A549 (cell line): ENCODE measurements around the gene SLC17A2.

Source experiments
- CHD4 ChIP-seq: fragments of 200-600 bp; sonication (generic); IDR thresholded peaks from 2 replicates; pipeline ENCODE4 v1.6.1; 2016; ENCODE audit warnings: antibody characterized with exemption, mild to moderate bottlenecking, borderline replicate concordance
- FOSL2 ChIP-seq, 2 experiments: fragments of 450-650 bp in 1 of 2; fragments of >200 bp in 1 of 2; sonication (Bioruptor Twin) in 1 of 2; formaldehyde crosslinking; IDR thresholded peaks; 2 replicates each; pipeline versions ENCODE4 v1.5.0 to v1.6.1; 2016 to 2020; ENCODE audit warnings: mild to moderate bottlenecking in 1 of 2, moderate library complexity in 1 of 2
- HOXA7 ChIP-seq: fragments of 250-450 bp; sonication (Bioruptor Pico); IDR thresholded peaks from 2 replicates; pipeline ENCODE4 v1.5.0; 2020; ENCODE audit warnings: mild to moderate bottlenecking, moderate library complexity
- JUNB ChIP-seq: fragments of >200 bp; sonication (Bioruptor Twin); formaldehyde crosslinking; IDR thresholded peaks from 2 replicates; pipeline ENCODE4 v1.6.1; 2016
- KDM5A ChIP-seq: fragments of 200-600 bp; sonication (generic); IDR thresholded peaks from 2 replicates; pipeline ENCODE4 v1.6.1; 2016; ENCODE audit warnings: antibody characterized with exemption, mild to moderate bottlenecking
- PHF8 ChIP-seq: fragments of 200-600 bp; sonication (generic); IDR thresholded peaks from 2 replicates; pipeline ENCODE4 v1.6.1; 2016; ENCODE audit warnings: low read depth, mild to moderate bottlenecking, antibody characterized with exemption, moderate library complexity, borderline replicate concordance
- POLR2A ChIP-seq: IDR thresholded peaks from 2 replicates; pipeline ENCODE4 v1.6.1; 2012; ENCODE audit warnings: mild to moderate bottlenecking, low read length
- TP53 ChIP-seq: fragments of 250-450 bp; sonication (Bioruptor Pico); IDR thresholded peaks from 2 replicates; pipeline ENCODE4 v1.5.0; 2021; ENCODE audit warnings: mild to moderate bottlenecking, moderate library complexity
- TF ChIP-seq, protein P1 (sequence below): fragments of >200 bp; sonication (Bioruptor Twin); formaldehyde crosslinking; IDR thresholded peaks from 3 replicates; pipeline ENCODE4 v1.5.1; 2016
- TF ChIP-seq, protein P2 (sequence below): IDR thresholded peaks from 2 replicates; pipeline ENCODE4 v1.6.1; 2012

DNA sequence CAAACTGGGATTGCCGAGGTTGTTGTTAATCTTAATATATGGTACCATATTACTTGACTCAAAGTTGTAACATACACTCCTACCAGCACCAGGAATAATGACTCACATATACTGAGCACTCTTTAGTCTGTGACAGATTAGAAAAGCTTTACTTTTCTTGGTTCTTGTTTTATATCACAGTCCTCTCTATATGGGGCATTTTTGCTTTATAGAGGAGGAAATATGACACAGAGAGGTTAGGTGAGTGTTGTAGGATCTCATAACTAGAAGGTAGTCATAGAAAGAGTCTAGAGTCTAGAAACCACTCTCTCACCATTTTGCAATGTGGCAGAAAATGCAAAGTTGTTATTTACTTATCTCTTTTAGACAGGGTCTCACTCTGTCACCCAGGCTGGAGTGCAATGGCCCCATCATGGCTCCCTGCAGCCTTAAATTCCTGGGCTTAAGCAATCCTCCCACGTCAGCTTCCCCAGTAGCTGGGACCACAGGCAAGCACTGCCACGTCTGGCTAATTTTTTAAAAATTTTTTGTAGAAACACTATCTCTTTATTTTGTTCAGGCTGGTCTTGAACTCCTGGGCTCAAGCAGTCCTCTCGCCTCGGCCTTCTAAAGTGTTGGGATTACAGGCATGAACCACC lies 45.6 kb upstream of the SLC17A2 start:
- TF ChIP-seq, protein P1, sequence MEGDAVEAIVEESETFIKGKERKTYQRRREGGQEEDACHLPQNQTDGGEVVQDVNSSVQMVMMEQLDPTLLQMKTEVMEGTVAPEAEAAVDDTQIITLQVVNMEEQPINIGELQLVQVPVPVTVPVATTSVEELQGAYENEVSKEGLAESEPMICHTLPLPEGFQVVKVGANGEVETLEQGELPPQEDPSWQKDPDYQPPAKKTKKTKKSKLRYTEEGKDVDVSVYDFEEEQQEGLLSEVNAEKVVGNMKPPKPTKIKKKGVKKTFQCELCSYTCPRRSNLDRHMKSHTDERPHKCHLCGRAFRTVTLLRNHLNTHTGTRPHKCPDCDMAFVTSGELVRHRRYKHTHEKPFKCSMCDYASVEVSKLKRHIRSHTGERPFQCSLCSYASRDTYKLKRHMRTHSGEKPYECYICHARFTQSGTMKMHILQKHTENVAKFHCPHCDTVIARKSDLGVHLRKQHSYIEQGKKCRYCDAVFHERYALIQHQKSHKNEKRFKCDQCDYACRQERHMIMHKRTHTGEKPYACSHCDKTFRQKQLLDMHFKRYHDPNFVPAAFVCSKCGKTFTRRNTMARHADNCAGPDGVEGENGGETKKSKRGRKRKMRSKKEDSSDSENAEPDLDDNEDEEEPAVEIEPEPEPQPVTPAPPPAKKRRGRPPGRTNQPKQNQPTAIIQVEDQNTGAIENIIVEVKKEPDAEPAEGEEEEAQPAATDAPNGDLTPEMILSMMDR = no peak
- TF ChIP-seq PHF8 = no peak
- TF ChIP-seq JUNB = no peak
- TF ChIP-seq HOXA7 (CRISPR knock-in tag) = no peak
- TF ChIP-seq CHD4 = no peak
- TF ChIP-seq POLR2A = no peak
- TF ChIP-seq FOSL2 (IDR thresholded peaks at IDR 0.05) = no peak
- TF ChIP-seq FOSL2 (CRISPR knock-in tag; IDR thresholded peaks at IDR 0.05) = no peak
- TF ChIP-seq, protein P2, sequence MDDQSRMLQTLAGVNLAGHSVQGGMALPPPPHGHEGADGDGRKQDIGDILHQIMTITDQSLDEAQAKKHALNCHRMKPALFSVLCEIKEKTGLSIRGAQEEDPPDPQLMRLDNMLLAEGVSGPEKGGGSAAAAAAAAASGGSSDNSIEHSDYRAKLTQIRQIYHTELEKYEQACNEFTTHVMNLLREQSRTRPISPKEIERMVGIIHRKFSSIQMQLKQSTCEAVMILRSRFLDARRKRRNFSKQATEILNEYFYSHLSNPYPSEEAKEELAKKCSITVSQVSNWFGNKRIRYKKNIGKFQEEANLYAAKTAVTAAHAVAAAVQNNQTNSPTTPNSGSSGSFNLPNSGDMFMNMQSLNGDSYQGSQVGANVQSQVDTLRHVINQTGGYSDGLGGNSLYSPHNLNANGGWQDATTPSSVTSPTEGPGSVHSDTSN = no peak
- no peak for TF ChIP-seq KDM5A
- TF ChIP-seq TP53 (CRISPR knock-in tag) = no peak
